Stimulated activated memory B cell treated with anti-CD40 and anti-IgM and Interleukin-4, amounts not matched to agents 10 μg/mL and 1 μg/mL and 100 μg/mL, for 72 hours (primary cell): ENCODE measurements around the gene PLCD3.

Experiments used
- ATAC-seq: fragments of 150-1000 bp; cut with Tn5 transposase; 2 replicates; pipeline ENCODE4 v1.10.0; 2021
- H3K27ac Mint-ChIP-seq: one replicate; pipeline ENCODE4 v1.8.0; 2022; ENCODE audit warnings: mild to moderate bottlenecking, mixed read lengths
- H3K27me3 Mint-ChIP-seq: one replicate; pipeline ENCODE4 v1.8.0; 2022; ENCODE audit warnings: mixed read lengths
- H3K36me3 Mint-ChIP-seq: one replicate; pipeline ENCODE4 v1.8.0; 2022; ENCODE audit warnings: mixed read lengths
- H3K4me1 Mint-ChIP-seq: one replicate; pipeline ENCODE4 v1.8.0; 2022; ENCODE audit warnings: mixed read lengths
- H3K4me3 Mint-ChIP-seq: one replicate; pipeline ENCODE4 v1.8.0; 2022; ENCODE audit warnings: mild to moderate bottlenecking, moderate library complexity, mixed read lengths
- H3K9me3 Mint-ChIP-seq: one replicate; pipeline ENCODE4 v1.8.0; 2022; ENCODE audit warnings: mixed read lengths

PLCD3 gene

DNA sequence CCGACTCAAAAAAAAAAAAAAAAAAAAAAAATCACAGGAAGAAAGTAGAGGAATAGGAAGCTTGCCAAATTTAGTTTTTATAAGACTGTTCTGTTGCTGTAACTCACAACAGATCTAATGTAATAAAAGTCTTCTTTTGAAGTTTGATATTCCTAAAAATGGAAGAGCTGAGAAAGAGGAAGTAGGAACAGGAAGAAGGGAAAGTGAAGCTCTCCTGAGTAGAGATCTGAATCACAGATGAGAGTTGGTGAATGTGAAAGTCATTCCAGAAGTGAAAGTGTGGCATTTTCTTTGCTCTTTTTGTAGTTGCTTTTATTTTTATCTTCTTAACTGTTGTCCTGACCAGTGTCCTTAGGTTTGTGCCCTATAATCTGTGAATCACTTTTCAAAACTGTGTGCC, 69.1 kb downstream of the PLCD3 start:
- Mint-ChIP-seq H3K9me3 (no peaks in the 10 kb centered on the region), H3K4me1 (peaks cover 49% of the 10 kb centered on the region), H3K4me3 (peak overlapping the region; percentile 87), H3K27ac (peak overlapping the region; percentile 88), H3K27me3 (no peaks in the 10 kb centered on the region), H3K36me3 (peaks cover 7% of the 10 kb centered on the region)
- no peak for ATAC-seq

DNA sequence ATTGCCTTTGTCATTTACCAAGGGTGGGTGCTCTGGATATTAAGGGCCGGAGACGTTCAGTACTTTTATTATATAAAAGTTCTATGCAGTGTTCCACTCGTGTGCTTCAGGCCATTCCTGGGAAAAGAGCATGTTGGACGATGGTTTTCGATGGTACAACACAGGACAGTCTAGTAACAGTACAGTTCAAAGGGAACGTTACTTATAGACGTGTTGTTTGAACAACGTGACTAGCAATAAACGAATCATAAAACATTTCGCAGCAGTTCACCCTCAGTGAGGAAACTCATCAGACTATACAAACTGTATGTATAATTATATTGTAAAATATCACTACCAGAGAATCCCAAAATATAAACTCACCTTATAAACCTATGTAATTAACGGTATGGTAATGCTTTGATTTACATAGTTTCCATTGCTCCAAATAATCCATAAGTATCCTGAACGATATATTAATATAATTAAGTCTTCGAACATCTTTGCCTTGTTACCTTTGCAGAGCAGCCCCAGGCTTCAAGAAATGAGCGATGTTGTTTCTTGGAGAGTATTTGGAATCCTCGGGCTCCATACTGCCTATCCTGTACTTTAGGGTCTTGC, 70.6 kb downstream of the PLCD3 start:
- H3K36me3 Mint-ChIP-seq = peaks cover 7% of the 10 kb centered on the region
- peak overlapping the region; percentile 88 for H3K27ac Mint-ChIP-seq
- H3K27me3 Mint-ChIP-seq = no peaks in the 10 kb centered on the region
- peaks cover 52% of the 10 kb centered on the region for H3K4me1 Mint-ChIP-seq
- no peak for ATAC-seq
- no peaks in the 10 kb centered on the region for H3K9me3 Mint-ChIP-seq
- H3K4me3 Mint-ChIP-seq = peak overlapping the region; percentile 87

DNA sequence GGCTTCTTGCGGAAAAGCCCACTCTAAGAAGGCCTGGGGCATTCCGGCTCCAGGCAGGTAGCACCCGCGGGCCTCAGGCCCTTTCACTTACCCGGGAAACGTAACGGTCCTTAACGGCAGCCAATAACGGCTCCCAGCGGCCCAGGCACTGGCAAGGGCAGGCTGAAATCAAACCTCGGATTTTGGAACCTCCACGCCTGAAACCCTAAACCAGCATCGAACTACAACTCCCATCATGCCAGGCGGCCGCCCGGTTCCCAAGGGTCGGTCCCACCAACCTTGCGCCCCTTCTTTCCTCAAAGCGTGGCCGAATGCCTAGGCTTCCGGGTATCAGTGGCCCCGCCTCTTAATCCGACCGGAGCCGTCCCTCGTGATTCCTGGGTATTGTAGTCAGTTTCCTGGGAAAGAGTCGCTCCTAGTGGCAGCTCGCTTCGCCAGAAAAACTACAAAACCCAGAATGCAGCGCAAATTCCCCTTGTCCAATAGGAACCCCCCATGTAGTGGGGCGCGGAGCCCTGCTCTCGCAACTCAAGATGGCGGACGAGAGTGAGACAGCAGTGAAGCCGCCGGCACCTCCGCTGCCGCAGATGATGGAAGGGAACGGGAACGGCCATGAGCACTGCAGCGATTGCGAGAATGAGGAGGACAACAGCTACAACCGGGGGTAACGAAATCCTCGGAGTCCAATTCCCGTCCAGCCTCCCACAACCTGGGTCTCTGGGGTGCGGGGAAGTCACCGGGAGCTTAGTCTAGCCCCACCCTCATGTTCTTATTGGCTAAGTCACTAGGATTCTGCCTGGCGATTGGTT, 71.3 kb downstream of the PLCD3 start, which contains the start of gene NMT1:
Gene NMT1, plus strand, starts transcription at position 521 of the 809 bp plus-strand sequence. Its CDS starts 13 bp downstream, at position 534.
- ATAC-seq = peak; percentile 96
- Mint-ChIP-seq H3K4me1 (peaks cover 53% of the 10 kb centered on the region), H3K27me3 (no peaks in the 10 kb centered on the region), H3K27ac (peak within 1 kb of the TSS; percentile 88), H3K4me3 (peak within 1 kb of the TSS; percentile 87), H3K36me3 (peaks cover 7% of the 10 kb centered on the region), H3K9me3 (no peaks in the 10 kb centered on the region)

- ATAC-seq = no peak
- H3K4me3 Mint-ChIP-seq = peak overlapping the region; percentile 87
Observed at GRCh38 chr17:45060382-45060796, 71.9 kb downstream of the PLCD3 start.

More at GRCh38 chr17:45060382-45060796, 71.9 kb downstream of the PLCD3 start:
- Mint-ChIP-seq H3K4me1 (peaks cover 53% of the 10 kb centered on the region), H3K27ac (peak overlapping the region; percentile 88), H3K9me3 (no peaks in the 10 kb centered on the region), H3K36me3 (peaks cover 7% of the 10 kb centered on the region), H3K27me3 (no peaks in the 10 kb centered on the region)
